Measurements from ENCODE around the gene ARPC2. TPM values are rescaled to one million over a fixed set of nuclear protein-coding genes. Genes with fewer than 3 reads are reported as not detected.

Gene ARPC2
- total RNA-seq, 1 donor from 2014 or later, result 357 TPM

- Histone ChIP-seq H3K4me1 (peaks cover 29% of the 10 kb centered on the region), H3K27ac (no peak overlapping the region)
- DNase-seq, result peak; percentile 49
Measured at GRCh38 chr2:218263817-218264641, 47.0 kb downstream of the ARPC2 start.

DNA sequence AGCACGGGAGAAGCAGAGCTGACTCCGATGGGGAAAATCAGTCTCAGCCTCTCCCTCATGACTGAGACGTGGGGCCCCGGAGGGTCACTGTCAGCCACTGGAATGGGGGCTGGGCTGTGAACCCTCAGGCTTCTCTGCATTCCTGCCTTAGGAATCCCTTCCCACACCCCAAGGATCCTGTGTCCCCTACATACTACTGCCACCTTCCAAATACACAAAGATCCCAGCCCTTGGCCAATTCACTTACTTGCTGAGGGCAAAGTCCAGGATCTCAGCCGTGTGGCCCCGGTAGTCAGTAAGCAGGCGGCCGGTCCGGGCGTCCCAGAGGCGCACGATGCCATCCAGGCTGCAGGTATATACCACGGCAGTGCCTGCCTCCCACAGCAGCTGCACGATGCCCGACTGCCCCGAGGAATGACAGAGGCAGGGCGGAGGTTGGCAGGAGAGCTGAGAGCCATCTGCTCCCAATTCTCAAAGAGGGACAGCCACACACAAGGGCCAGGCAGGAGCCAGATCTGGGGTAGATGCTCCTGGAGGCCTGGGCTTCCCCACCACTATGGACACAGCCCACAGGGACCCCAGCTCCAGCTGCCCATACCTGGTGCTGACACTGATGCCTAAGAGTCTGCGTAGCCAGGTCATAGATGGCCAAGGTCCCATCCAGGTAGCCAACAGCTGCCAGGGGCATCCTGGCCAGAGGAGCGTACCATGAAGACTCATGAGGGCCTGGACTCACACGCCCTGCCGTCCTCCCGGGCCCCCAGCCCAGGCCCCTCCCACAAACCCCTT, 48.0 kb downstream of the ARPC2 start:
- Histone ChIP-seq H3K36me3 (peaks cover 50% of the 10 kb centered on the region), H3K4me1 (peaks cover 23% of the 10 kb centered on the region), H3K27ac (no peak overlapping the region), H3K9me3 (no peaks in the 10 kb centered on the region), H3K27me3 (no peaks in the 10 kb centered on the region), H3K4me3 (no peak overlapping the region)
- peak; percentile 53 for DNase-seq
- ATAC-seq, result no peak
- no peak for TF ChIP-seq CTCF (IDR thresholded peaks at IDR 0.05)
- intact Hi-C loops (cut with DNase I), result no loop called here

More at GRCh38 chr2:218263817-218264641, 47.0 kb downstream of the ARPC2 start:
- TF ChIP-seq CTCF (IDR thresholded peaks at IDR 0.05), result no peak
- H3K4me3 ChIP-seq, result no peak overlapping the region
- intact Hi-C loops (cut with DNase I), result no loop called here
- peaks cover 50% of the 10 kb centered on the region for H3K36me3 ChIP-seq
- ATAC-seq, result peak; percentile 4
- no peaks in the 10 kb centered on the region for H3K27me3 ChIP-seq
- H3K9me3 ChIP-seq, result no peaks in the 10 kb centered on the region

GRCh38 chr2:218265626-218266025, 48.6 kb downstream of the ARPC2 start:
- Histone ChIP-seq H3K27me3 (no peaks in the 10 kb centered on the region), H3K4me3 (no peak overlapping the region), H3K36me3 (peaks cover 50% of the 10 kb centered on the region), H3K4me1 (peaks cover 16% of the 10 kb centered on the region), H3K9me3 (no peaks in the 10 kb centered on the region), H3K27ac (no peak overlapping the region)
- intact Hi-C loops (cut with DNase I), result no loop called here
- no peak for TF ChIP-seq CTCF (IDR thresholded peaks at IDR 0.05)
- ATAC-seq, result no peak
- no peak for DNase-seq

- Histone ChIP-seq H3K36me3 (peaks cover 50% of the 10 kb centered on the region), H3K27ac (no peak overlapping the region), H3K9me3 (no peaks in the 10 kb centered on the region), H3K4me3 (no peak overlapping the region), H3K4me1 (peaks cover 17% of the 10 kb centered on the region), H3K27me3 (no peaks in the 10 kb centered on the region)
- intact Hi-C loops (cut with DNase I), result no loop called here
- no peak for TF ChIP-seq CTCF (IDR thresholded peaks at IDR 0.05)
- ATAC-seq, result no peak
- no peak for DNase-seq
Measured at GRCh38 chr2:218266316-218266979, 49.5 kb downstream of the ARPC2 start.

DNA sequence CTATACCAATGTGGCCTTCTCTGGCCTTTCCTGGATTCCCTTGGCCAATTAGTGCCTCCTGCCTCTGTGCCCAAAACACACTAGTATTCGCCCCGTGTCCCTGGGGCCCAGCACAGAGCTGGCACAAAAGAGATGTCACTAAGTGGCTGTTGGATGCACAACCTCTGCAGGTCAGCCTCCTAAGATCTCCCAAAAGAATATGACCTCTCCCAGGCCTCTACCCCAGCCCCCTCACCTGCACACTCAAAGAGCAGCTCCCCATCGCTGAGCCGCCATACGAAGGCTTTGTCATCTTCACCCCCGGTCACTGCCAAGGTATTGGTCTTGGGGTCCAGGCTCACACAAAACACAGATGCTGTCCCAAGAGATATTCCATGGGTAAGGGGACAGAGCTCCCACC, 50.3 kb downstream of the ARPC2 start:
- peaks cover 50% of the 10 kb centered on the region for H3K36me3 ChIP-seq
- no peak for TF ChIP-seq CTCF (IDR thresholded peaks at IDR 0.05)
- no peak overlapping the region for H3K27ac ChIP-seq
- H3K4me3 ChIP-seq, result no peak overlapping the region
- no peaks in the 10 kb centered on the region for H3K9me3 ChIP-seq
- peaks cover 25% of the 10 kb centered on the region for H3K4me1 ChIP-seq
- DNase-seq, result no peak
- no peak for ATAC-seq
- intact Hi-C loops (cut with DNase I), result no loop called here
- no peaks in the 10 kb centered on the region for H3K27me3 ChIP-seq
